ENCODE results near the gene CEP70.

GRCh38 chr3:138578141-138578540, 15.9 kb downstream of the CEP70 start:
- TF ChIP-seq, protein P1, sequence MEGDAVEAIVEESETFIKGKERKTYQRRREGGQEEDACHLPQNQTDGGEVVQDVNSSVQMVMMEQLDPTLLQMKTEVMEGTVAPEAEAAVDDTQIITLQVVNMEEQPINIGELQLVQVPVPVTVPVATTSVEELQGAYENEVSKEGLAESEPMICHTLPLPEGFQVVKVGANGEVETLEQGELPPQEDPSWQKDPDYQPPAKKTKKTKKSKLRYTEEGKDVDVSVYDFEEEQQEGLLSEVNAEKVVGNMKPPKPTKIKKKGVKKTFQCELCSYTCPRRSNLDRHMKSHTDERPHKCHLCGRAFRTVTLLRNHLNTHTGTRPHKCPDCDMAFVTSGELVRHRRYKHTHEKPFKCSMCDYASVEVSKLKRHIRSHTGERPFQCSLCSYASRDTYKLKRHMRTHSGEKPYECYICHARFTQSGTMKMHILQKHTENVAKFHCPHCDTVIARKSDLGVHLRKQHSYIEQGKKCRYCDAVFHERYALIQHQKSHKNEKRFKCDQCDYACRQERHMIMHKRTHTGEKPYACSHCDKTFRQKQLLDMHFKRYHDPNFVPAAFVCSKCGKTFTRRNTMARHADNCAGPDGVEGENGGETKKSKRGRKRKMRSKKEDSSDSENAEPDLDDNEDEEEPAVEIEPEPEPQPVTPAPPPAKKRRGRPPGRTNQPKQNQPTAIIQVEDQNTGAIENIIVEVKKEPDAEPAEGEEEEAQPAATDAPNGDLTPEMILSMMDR (IDR thresholded peaks at IDR 0.05): no peak
- TF ChIP-seq POLR2A (IDR thresholded peaks at IDR 0.05): no peak
